Activated CD4-positive, alpha-beta T cell treated with anti-CD3 and anti-CD28 coated beads, Interleukin-2, amount 50 U/mL, for 16 hours (primary cell): ENCODE data around the gene FAM72B.
"Not testable (repeated sequence)": the region's sequence is repeated elsewhere in the genome, so short reads cannot be mapped to it uniquely, and the experiment has no call there.

Source experiments
- DNase-seq: peaks from one replicate; pipeline ENCODE4 v3.0.0-alpha.2; 2020

The FAM72B gene

GRCh38 chr1:121184290-121185127, at the start of gene FAM72B, which contains the start of gene SRGAP2C:
TSS of gene FAM72B (minus strand) at chr1:121184340. CDS start at chr1:121183489, 851 bp downstream.
TSS of gene SRGAP2C (plus strand) at chr1:121184975. CDS start at chr1:121187447, 2,472 bp downstream.
- DNase-seq: peak; percentile 98

DNA sequence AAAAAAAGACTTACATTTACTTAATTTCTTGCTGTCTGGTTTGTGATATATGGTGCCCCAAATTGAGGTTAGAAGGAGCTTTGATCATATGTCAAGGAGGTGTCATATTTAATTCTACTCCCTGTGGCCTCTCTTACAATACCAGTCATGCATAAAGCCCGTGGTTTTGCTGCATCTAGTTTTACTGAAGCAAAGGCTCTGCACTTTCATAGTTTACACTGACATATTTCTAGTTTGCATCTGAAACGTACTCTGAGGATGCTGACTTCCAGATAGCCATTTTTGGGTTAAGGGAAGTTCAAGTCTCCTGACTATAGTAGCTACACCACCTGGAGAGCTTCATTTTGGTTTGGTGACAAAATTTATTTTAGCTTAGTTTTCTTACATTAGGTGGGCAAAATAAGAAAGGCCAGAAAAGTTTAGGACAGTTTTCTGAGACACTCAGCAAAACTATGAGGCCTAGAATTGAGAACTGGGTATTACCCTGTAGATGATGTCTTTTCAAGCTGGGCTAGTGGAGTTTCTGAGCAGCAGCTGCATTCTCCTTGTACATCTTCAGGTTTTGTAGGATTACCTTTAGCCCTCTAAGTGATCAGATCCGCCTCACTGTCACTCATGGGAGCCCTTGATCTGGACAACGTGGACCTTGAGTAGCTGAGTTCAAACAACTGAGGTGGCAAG, 48.4 kb upstream of the FAM72B start:
- DNase-seq: not testable (repeated sequence)

- DNase-seq: not testable (repeated sequence)
Measured at GRCh38 chr1:121230636-121231035, 46.5 kb upstream of the FAM72B start.

DNA sequence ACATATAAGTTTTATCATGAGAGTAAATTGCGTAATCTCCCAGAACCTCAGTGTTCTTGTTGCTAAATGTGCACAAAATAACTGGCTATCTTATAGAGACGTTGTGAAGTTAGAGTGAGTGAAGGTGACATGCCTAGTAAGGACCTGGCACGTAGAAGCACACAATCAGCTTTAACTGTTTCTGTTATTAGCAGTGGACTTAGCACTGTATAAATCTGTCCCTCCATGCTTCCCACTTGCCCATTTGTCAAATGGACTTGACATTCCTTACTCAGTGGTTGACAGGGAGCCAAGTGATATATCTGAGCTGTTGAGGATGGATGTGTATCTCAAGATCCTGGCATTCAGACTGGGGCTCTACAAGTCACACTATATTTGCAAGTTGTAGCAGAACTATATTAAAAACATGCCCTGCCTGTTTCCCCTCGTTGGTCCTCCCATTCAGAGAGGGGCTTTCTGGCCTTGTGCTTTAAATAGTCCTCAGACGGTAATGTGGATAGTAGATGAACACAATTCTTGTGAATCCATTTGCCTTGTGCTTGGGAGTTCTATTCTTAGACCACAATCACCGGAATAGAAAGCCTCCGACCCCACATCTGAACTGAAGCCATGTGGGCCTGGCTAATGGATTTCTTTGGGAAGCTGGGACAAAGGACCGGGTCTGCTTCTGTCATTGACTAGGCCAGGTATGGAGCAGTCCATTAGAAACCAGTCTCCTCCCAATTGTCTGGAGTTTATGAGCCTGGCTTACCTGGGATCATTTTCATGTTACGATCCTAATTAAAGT, 43.6 kb upstream of the FAM72B start:
- DNase-seq: not testable (repeated sequence)

DNA sequence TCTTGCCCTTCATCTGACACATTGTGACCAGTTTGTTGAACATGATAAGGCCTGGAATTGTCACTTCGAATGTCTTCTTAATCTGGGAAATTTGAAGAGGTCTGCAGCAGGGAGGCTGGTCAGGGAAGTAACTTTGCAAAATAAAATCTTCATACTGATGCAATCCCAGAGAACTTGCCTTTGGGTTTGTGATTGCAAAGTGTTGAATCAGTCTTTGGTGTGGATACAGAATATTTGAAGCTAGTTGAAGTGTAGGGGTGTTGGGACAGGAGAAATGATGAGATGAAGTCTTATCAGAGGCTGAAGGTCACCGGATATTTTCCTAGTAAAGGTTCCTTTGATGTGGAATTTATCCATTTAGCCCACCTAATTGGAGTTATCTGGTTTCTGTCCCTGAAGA, 42.8 kb upstream of the FAM72B start:
- not testable (repeated sequence) for DNase-seq

DNA sequence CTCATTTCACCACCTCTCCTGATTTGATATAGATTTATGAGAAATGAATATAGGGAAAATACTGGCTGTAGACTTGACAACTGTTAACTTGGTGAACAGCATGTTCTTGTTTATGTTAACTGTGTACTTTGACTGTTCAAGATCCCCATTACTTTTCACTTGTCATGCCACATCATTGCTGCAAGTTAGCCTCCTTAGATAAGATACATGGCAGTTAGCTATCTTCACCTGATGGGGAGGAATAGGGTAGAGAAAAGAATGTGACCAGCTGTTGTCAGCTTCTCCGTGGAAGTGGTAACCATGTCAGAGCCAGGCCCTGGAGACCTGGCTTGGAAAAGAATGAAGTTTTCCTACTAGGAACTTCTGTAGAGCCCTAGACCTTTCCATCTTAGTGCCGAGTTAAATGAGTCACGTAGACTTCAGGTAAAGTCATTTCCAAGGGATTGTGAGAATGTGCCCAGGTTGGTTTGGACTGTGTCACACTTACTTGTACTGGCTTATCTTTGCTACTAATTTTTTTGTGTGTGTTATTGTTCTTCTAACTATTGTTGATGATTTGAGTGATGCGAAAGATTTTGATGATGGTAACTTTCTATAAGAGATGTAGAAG, 42.3 kb upstream of the FAM72B start:
- not testable (repeated sequence) for DNase-seq

- DNase-seq: not testable (repeated sequence)
Measured at GRCh38 chr1:121224714-121225113, 40.6 kb upstream of the FAM72B start.

GRCh38 chr1:121221770-121222169, 37.6 kb upstream of the FAM72B start:
- DNase-seq: peak; percentile 57

DNA sequence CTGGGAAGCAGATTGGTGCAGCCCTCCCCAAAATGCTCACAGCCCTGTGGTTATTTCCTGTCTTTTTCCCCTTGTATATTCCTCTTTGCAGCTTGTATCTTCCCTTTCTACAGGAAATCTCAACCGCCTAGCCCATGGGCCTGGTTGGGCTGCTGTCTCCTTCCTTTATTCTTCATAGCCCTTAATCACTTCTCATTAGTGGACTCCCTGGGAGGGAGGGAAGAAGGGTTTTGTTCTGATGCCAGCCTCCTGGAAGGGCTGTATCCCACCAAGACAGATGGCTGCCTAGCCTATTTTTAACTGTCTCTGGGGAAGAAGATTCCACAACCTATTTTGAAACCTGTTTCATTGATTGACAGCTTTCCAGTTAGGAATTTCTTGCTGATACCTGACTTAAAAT, 32.5 kb upstream of the FAM72B start:
- not testable (repeated sequence) for DNase-seq

- not testable (repeated sequence) for DNase-seq
Measured at GRCh38 chr1:121215699-121216417, 31.7 kb upstream of the FAM72B start.

DNA sequence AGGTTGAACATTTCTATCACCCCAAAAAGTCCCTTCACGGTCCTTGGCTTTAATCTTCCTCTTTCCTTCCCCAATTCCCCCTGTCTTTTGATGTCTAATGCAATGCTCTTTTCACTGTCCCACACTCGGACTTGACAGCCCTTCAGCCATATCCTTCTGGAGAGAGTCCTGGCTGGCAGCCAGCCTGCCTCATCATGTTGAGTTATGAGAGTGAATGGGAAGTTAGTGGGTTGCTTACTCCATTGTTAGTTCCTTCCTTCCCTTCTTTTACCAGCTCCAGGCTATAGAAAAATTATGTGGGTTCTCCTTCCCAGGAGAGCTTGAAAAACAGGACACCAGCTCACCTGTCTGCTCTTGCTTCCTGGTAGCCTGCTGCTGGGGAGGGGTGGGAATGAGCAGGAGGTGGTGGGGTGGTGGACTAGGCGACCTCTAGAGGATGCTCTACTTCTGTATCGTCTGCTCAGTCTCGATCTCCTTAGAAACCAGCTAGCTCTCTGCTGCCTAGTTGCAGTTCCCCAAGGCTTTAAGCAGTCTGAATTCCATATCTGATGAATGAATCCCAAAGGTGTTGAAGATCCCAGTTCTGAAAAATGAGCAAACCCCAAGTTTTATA, 30.5 kb upstream of the FAM72B start:
- not testable (repeated sequence) for DNase-seq

GRCh38 chr1:121213491-121213890, 29.4 kb upstream of the FAM72B start:
- DNase-seq: not testable (repeated sequence)

GRCh38 chr1:121210778-121211177, 26.6 kb upstream of the FAM72B start:
- not testable (repeated sequence) for DNase-seq

- not testable (repeated sequence) for DNase-seq
Measured at GRCh38 chr1:121208375-121208774, 24.2 kb upstream of the FAM72B start.

DNA sequence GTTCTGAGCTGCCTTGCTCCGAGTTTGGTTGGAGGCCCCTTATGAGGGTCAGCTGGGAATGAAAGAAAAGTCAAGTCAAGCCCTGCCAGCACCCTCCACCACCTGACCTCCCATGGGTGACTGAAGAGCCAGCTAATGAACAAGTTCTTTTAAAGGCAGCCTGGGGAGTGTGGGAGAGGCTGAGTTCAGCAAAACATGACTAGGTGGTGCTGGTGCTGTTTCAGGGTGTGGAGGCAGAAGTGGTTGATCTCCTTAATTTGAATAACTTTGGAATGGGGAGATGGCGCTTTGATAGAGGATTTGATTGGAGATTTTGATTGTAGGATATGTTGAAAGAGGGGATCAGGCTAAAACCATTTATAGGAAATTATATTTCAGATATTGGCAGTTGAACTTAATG, 23.2 kb upstream of the FAM72B start:
- not testable (repeated sequence) for DNase-seq

GRCh38 chr1:121205786-121206711, 21.9 kb upstream of the FAM72B start:
- DNase-seq: not testable (repeated sequence)

DNA sequence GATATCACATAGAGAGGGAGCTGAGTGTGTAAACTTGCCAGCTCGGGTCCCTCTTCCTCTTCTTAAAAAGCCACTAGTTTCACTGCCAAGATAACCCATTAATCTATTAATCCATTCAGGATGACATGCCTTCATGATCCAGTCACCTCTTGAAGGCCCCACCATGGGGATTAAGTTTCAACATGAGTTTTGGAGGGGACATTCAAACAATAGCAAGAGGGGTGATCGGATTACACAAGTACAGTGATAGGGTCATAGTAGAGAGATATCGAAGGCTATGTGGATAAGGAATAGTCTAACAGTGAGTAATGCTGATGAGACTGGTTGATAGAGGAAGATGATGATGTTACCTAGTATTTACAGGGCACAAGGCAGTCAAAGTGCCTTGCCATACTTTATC, 18.8 kb upstream of the FAM72B start:
- DNase-seq: not testable (repeated sequence)

DNA sequence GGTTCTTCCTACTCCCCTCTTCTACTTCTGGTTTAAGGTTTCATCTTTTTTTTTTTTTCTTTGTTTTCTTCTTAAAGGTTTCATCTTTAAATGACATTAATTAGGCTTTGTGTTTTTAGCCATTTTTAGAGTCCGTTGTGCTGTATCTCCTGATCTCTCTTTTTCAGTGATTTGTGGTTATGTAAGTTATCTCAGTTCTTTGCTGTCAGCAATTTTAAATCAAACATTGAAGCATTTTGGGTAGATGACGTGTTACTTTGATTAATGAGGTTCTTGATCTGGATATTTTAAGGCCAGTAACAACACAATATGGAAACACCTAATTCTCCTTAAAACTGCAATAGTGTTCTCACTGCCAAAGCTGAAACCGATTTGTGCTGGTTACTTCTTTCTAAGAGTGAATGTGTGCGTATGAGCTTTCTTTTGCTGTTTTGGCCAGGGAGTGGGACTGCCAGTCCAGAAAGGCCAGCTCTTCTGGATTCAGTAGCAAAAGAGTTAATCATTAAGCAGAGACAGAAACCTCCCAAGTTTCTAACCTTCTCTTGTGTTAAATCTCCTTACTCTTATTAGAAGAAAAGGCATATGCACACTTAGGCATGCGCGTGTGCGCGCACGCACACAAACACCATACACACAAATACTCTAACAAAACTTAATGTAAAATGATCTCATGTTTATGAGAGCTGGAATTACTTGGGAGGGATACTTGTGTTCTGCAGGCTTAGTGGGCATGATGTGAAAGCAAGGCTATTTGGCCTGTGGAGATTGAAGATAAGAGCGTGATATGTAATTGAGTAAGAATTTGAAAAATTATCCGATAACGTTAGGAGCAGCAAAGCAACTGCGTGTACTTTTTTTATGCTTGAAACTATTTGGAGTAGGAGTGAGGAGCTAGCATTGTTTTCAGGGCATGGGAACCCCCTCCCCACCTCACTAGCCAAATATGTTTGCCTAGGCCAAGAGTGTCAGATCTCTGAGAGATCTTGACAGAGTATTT, 17.1 kb upstream of the FAM72B start:
- not testable (repeated sequence) for DNase-seq

DNA sequence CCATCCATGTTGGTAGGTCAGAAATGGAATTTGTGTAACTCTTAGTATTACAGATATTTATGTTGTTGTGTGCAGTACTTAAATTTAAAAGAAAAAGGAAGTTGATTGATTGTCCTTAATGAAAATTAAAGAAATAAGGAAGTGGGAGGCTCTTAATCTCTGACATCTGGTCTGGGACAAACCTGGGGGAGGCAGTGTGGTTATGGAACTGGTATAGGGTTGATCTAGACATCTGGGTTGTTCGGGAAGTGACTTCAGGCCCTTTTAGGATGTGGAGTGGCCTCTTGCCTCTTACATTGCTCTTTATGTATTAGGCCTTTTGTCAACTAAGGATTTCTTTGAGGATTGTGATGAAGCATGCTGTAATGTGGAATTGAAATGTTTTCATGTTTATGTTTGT, 16.1 kb upstream of the FAM72B start:
- not testable (repeated sequence) for DNase-seq
